LNCAP (cell line): ENCODE measurements around the gene TSHZ1.

Experiments
- CTCF ChIP-seq: fragments of 450-650 bp; IDR thresholded peaks from 2 replicates; pipeline ENCODE4 v1.5.1; 2017; ENCODE audit warnings: mild to moderate bottlenecking

Gene TSHZ1

GRCh38 chr18:75261430-75262223, 51.0 kb downstream of the TSHZ1 start:
- no peak for TF ChIP-seq CTCF

- TF ChIP-seq CTCF: no peak
These were observed 51.9 kb downstream of the TSHZ1 start for GRCh38 chr18:75262511-75262910.

GRCh38 chr18:75264195-75264594, 53.6 kb downstream of the TSHZ1 start:
- TF ChIP-seq CTCF: no peak

GRCh38 chr18:75264926-75265597, 54.5 kb downstream of the TSHZ1 start:
- no peak for TF ChIP-seq CTCF

- no peak for TF ChIP-seq CTCF
These were observed 55.3 kb downstream of the TSHZ1 start for GRCh38 chr18:75265872-75266271.

- no peak for TF ChIP-seq CTCF
These were observed 57.2 kb downstream of the TSHZ1 start for GRCh38 chr18:75267643-75268363.

- no peak for TF ChIP-seq CTCF
These were observed 57.7 kb downstream of the TSHZ1 start for GRCh38 chr18:75268364-75268646.
